WTC11 (cell line): ENCODE data around the gene SMDT1. TPM values are rescaled to one million over a fixed set of nuclear protein-coding genes. Genes with fewer than 3 reads are reported as not detected.
A peak's percentile ranks its signal among the peaks of the same experiment; 100 is the strongest.
"Not testable (repeated sequence)": the region's sequence is repeated elsewhere in the genome, so short reads cannot be mapped to it uniquely, and the experiment has no call there.

Experiments
- ATAC-seq: fragments of 200-7000 bp; cut with Tn5 transposase; 2 replicates; pipeline ENCODE4 v1.10.0; 2021; ENCODE audit warnings: mild to moderate bottlenecking, moderate library complexity
- CTCF ChIA-PET: fragments of 300-600 bp; sonication (Branson Sonifier 250); formaldehyde crosslinking; loops from one replicate; lab custom pipeline; 2021; ENCODE audit warnings: antibody characterized with exemption; lab: Charles Lee
- POLR2A ChIA-PET: fragments of 350-600 bp; sonication (Branson Sonifier 250); formaldehyde crosslinking; loops from one replicate; lab custom pipeline; 2021; ENCODE audit warnings: antibody characterized with exemption; lab: Charles Lee
- DNase-seq: peaks from one replicate; pipeline ENCODE4 v3.0.0; 2021; ENCODE audit warnings: low spot score
- H3K27ac Mint-ChIP-seq: 2 replicates; pipeline ENCODE4 v1.8.0; 2021; ENCODE audit warnings: mixed read lengths
- H3K27me3 Mint-ChIP-seq: 2 replicates; pipeline ENCODE4 v1.8.0; 2021; ENCODE audit warnings: low read depth, mild to moderate bottlenecking, moderate library complexity, mixed read lengths
- H3K36me3 Mint-ChIP-seq: 2 replicates; pipeline ENCODE4 v1.8.0; 2021; ENCODE audit warnings: mixed read lengths
- H3K4me1 Mint-ChIP-seq: 2 replicates; pipeline ENCODE4 v1.8.0; 2022; ENCODE audit warnings: mixed read lengths
- H3K4me3 Mint-ChIP-seq: 2 replicates; pipeline ENCODE4 v1.8.0; 2021; ENCODE audit warnings: mild to moderate bottlenecking, moderate library complexity, mixed read lengths
- H3K9me3 Mint-ChIP-seq: 2 replicates; pipeline ENCODE4 v1.8.0; 2021; ENCODE audit warnings: mixed read lengths
- AR ChIP-seq: fragments of 250-450 bp; sonication (Bioruptor Pico); IDR thresholded peaks from 2 replicates; pipeline ENCODE4 v1.9.0; 2021; ENCODE audit warnings: mild to moderate bottlenecking
- ATF2 ChIP-seq: sonication (generic); formaldehyde crosslinking; IDR thresholded peaks from 2 replicates; pipeline ENCODE4 v1.8.1; 2022; ENCODE audit warnings: low read depth, missing genetic modification reagents, borderline replicate concordance
- FOXP4 ChIP-seq: sonication (generic); formaldehyde crosslinking; IDR thresholded peaks from 2 replicates; pipeline ENCODE4 v1.8.0; 2022; ENCODE audit warnings: mild to moderate bottlenecking, missing genetic modification reagents
- MXD4 ChIP-seq: fragments of 250-450 bp; sonication (Bioruptor Pico); IDR thresholded peaks from 2 replicates; pipeline ENCODE4 v1.8.0; 2021; ENCODE audit warnings: mild to moderate bottlenecking, moderate library complexity, borderline replicate concordance
- NR2C2 ChIP-seq: sonication (generic); formaldehyde crosslinking; IDR thresholded peaks from 2 replicates; pipeline ENCODE4 v1.8.0; 2022; ENCODE audit warnings: mild to moderate bottlenecking, missing genetic modification reagents
- RELA ChIP-seq: sonication (generic); formaldehyde crosslinking; IDR thresholded peaks from 2 replicates; pipeline ENCODE4 v1.8.1; 2022; ENCODE audit warnings: missing genetic modification reagents, mild to moderate bottlenecking, borderline replicate concordance
- USF2 ChIP-seq: sonication (generic); formaldehyde crosslinking; IDR thresholded peaks from 2 replicates; pipeline ENCODE4 v1.8.1; 2023; ENCODE audit warnings: mild to moderate bottlenecking, missing genetic modification reagents, moderate library complexity
- ZMAT4 ChIP-seq: fragments of 250-450 bp; sonication (Bioruptor Pico); IDR thresholded peaks from 2 replicates; pipeline ENCODE4 v1.9.0; 2021; ENCODE audit warnings: mild to moderate bottlenecking
- ZNF219 ChIP-seq: sonication (generic); formaldehyde crosslinking; IDR thresholded peaks from 2 replicates; pipeline ENCODE4 v1.8.0; 2023; ENCODE audit warnings: missing genetic modification reagents, mild to moderate bottlenecking, borderline replicate concordance
- ZNF396 ChIP-seq: fragments of 250-450 bp; sonication (Bioruptor Pico); IDR thresholded peaks from 2 replicates; pipeline ENCODE4 v1.8.0; 2021; ENCODE audit warnings: mild to moderate bottlenecking, moderate library complexity, borderline replicate concordance
- ZNF416 ChIP-seq: fragments of 250-450 bp; sonication (Bioruptor Pico); IDR thresholded peaks from 2 replicates; pipeline ENCODE4 v1.9.0; 2021; ENCODE audit warnings: mild to moderate bottlenecking, inconsistent platforms
- ZNF512 ChIP-seq: sonication (generic); formaldehyde crosslinking; IDR thresholded peaks from 2 replicates; pipeline ENCODE4 v1.8.1; 2022; ENCODE audit warnings: missing genetic modification reagents, borderline replicate concordance
- total RNA-seq: library from RNA; stranded (reverse); gene quantifications from 3 replicates; pipeline ENCODE4 v1.2.3, GENCODE V29; 2021

SMDT1 gene
- total RNA-seq, 1 experiment from 2014 or later: 39.9 TPM

- TF ChIP-seq ATF2 (CRISPR knock-in tag): 0 out of 2 replicates have a peak, but pooled peaks have one; percentile 27
These were observed 8.7 kb upstream of the SMDT1 start, which contains the start of gene NAGA (continued) for GRCh38 chr22:42070517-42071422.

GRCh38 chr22:42071508-42071907 is 8.0 kb upstream of the SMDT1 start:
- H3K27me3 Mint-ChIP-seq: peaks cover 28% of the 10 kb centered on the region
- H3K4me3 Mint-ChIP-seq: peak overlapping the region; percentile 72; the same call in 1 of the 2 replicates
- ATAC-seq, H3K27ac Mint-ChIP-seq, DNase-seq, H3K9me3 Mint-ChIP-seq: not testable (repeated sequence)
- peaks cover 40% of the 10 kb centered on the region for H3K4me1 Mint-ChIP-seq
- CTCF ChIA-PET: interaction anchor here (1.0 to 2.8 kb wide), 3 partner anchors 19 to 372 kb away, joined by 3 to 22 read pairs (median 4); partner anchors contain the start of genes NDUFA6 and SMIM45
- POLR2A ChIA-PET: interaction anchor here (0.6 to 2.8 kb wide), 3 partner anchors 19 to 141 kb away, joined by 6 to 10 read pairs (median 6); partner anchors contain the start of genes CENPM and NDUFA6
- H3K36me3 Mint-ChIP-seq: peaks cover 12% of the 10 kb centered on the region

- TF ChIP-seq AR (CRISPR knock-in tag) (no peak), ZNF416 (CRISPR knock-in tag) (no peak), FOXP4 (CRISPR knock-in tag) (no peak), USF2 (no peak), ZNF396 (CRISPR knock-in tag) (no peak), ZMAT4 (CRISPR knock-in tag) (no peak)
- TF ChIP-seq, all 79 proteins: peak for 0
- H3K27me3 Mint-ChIP-seq: peaks cover 28% of the 10 kb centered on the region
- CTCF ChIA-PET: no interaction called here
- H3K4me1 Mint-ChIP-seq: peaks cover 40% of the 10 kb centered on the region
- H3K4me3 Mint-ChIP-seq: peak overlapping the region; percentile 63; the same call in 1 of the 2 replicates
- H3K36me3 Mint-ChIP-seq: peaks cover 2% of the 10 kb centered on the region
- ATAC-seq (no peak), DNase-seq (no peak)
- POLR2A ChIA-PET: no interaction called here
- no peak overlapping the region for H3K27ac Mint-ChIP-seq
- no peaks in the 10 kb centered on the region for H3K9me3 Mint-ChIP-seq
These were observed 6.7 kb upstream of the SMDT1 start for GRCh38 chr22:42072606-42073330.

- peak overlapping the region; percentile 63 for H3K4me3 Mint-ChIP-seq
- no peak for ATAC-seq
- ChIA-PET POLR2A (no interaction called here), CTCF (no interaction called here)
- no peak overlapping the region for H3K27ac Mint-ChIP-seq
- DNase-seq: no peak
- H3K36me3 Mint-ChIP-seq: no peaks in the 10 kb centered on the region
- H3K4me1 Mint-ChIP-seq: peaks cover 43% of the 10 kb centered on the region
- H3K27me3 Mint-ChIP-seq: peaks cover 28% of the 10 kb centered on the region
- H3K9me3 Mint-ChIP-seq: no peaks in the 10 kb centered on the region
- TF ChIP-seq ZNF512 (CRISPR knock-in tag): no peak
- TF ChIP-seq ZNF219 (CRISPR knock-in tag): no peak
- no peak for TF ChIP-seq NR2C2 (CRISPR knock-in tag)
- no peak for TF ChIP-seq RELA (CRISPR knock-in tag)
- TF ChIP-seq MXD4 (CRISPR knock-in tag): no peak
These were observed 5.9 kb upstream of the SMDT1 start for GRCh38 chr22:42073621-42074041.
